ENCODE results near the gene UPB1.
A peak's percentile ranks its signal among the peaks of the same experiment; 100 is the strongest.

Gene UPB1

GRCh38 chr22:24517446-24517845 is 22.3 kb downstream of the UPB1 start:
- Mint-ChIP-seq H3K27ac (no peak overlapping the region), H3K27me3 (ENCODE audit: low read depth, poor library complexity) (peaks cover 66% of the 10 kb centered on the region), H3K4me1 (peaks cover 9% of the 10 kb centered on the region), H3K9me3 (no peaks in the 10 kb centered on the region), H3K36me3 (ENCODE audit: low read depth) (no peaks in the 10 kb centered on the region), H3K4me3 (no peak overlapping the region)
- no peak for DNase-seq
- no peak for TF ChIP-seq CTCF (IDR thresholded peaks at IDR 0.05)

GRCh38 chr22:24518228-24518627 is 23.1 kb downstream of the UPB1 start:
- H3K27me3 Mint-ChIP-seq (ENCODE audit: low read depth, poor library complexity), result peaks cover 60% of the 10 kb centered on the region
- TF ChIP-seq CTCF (IDR thresholded peaks at IDR 0.05), result no peak
- DNase-seq, result no peak

GRCh38 chr22:24518771-24519485 is 23.8 kb downstream of the UPB1 start:
- DNase-seq, result no peak
- no peaks in the 10 kb centered on the region for H3K36me3 Mint-ChIP-seq (ENCODE audit: low read depth)
- no peak overlapping the region for H3K4me3 Mint-ChIP-seq
- peaks cover 9% of the 10 kb centered on the region for H3K4me1 Mint-ChIP-seq
- no peaks in the 10 kb centered on the region for H3K9me3 Mint-ChIP-seq
- peaks cover 53% of the 10 kb centered on the region for H3K27me3 Mint-ChIP-seq (ENCODE audit: low read depth, poor library complexity)
- TF ChIP-seq CTCF (IDR thresholded peaks at IDR 0.05), result no peak
- H3K27ac Mint-ChIP-seq, result no peak overlapping the region

More at GRCh38 chr22:24518228-24518627, 23.1 kb downstream of the UPB1 start:
- Mint-ChIP-seq H3K4me1 (peaks cover 9% of the 10 kb centered on the region), H3K36me3 (ENCODE audit: low read depth) (no peaks in the 10 kb centered on the region), H3K4me3 (no peak overlapping the region), H3K27ac (no peak overlapping the region), H3K9me3 (no peaks in the 10 kb centered on the region)

- no peak for TF ChIP-seq CTCF (IDR thresholded peaks at IDR 0.05)
- peaks cover 48% of the 10 kb centered on the region for H3K27me3 Mint-ChIP-seq (ENCODE audit: low read depth, poor library complexity)
- no peaks in the 10 kb centered on the region for H3K9me3 Mint-ChIP-seq
- H3K27ac Mint-ChIP-seq, result no peak overlapping the region
- DNase-seq, result no peak
- no peaks in the 10 kb centered on the region for H3K36me3 Mint-ChIP-seq (ENCODE audit: low read depth)
- no peak overlapping the region for H3K4me3 Mint-ChIP-seq
- peaks cover 9% of the 10 kb centered on the region for H3K4me1 Mint-ChIP-seq
Measured at GRCh38 chr22:24519496-24519895, 24.4 kb downstream of the UPB1 start.

GRCh38 chr22:24521791-24522245 is 26.7 kb downstream of the UPB1 start:
- H3K27me3 Mint-ChIP-seq (ENCODE audit: low read depth, poor library complexity), result peaks cover 34% of the 10 kb centered on the region
- no peak overlapping the region for H3K4me3 Mint-ChIP-seq
- TF ChIP-seq CTCF (IDR thresholded peaks at IDR 0.05), result peak; percentile 38
- no peak overlapping the region for H3K27ac Mint-ChIP-seq
- no peak for DNase-seq
- H3K4me1 Mint-ChIP-seq, result peaks cover 9% of the 10 kb centered on the region
- no peaks in the 10 kb centered on the region for H3K36me3 Mint-ChIP-seq (ENCODE audit: low read depth)
- no peaks in the 10 kb centered on the region for H3K9me3 Mint-ChIP-seq

GRCh38 chr22:24523873-24524272 is 28.7 kb downstream of the UPB1 start:
- peaks cover 21% of the 10 kb centered on the region for H3K27me3 Mint-ChIP-seq (ENCODE audit: low read depth, poor library complexity)
- no peak overlapping the region for H3K4me3 Mint-ChIP-seq
- peaks cover 9% of the 10 kb centered on the region for H3K4me1 Mint-ChIP-seq
- no peak overlapping the region for H3K27ac Mint-ChIP-seq
- no peaks in the 10 kb centered on the region for H3K36me3 Mint-ChIP-seq (ENCODE audit: low read depth)
- H3K9me3 Mint-ChIP-seq, result no peaks in the 10 kb centered on the region
- no peak for DNase-seq
- no peak for TF ChIP-seq CTCF (IDR thresholded peaks at IDR 0.05)
